HepG2 (cell line): ENCODE data around the gene KRTCAP2. TPM values are rescaled to one million over a fixed set of nuclear protein-coding genes. Genes with fewer than 3 reads are reported as not detected.

ENCODE experiments used
- AGO2 ChIP-seq: fragments of 200-400 bp; formaldehyde crosslinking; optimal IDR thresholded peaks from 2 replicates; pipeline ENCODE3; 2017; ENCODE audit warnings: mild to moderate bottlenecking, low read depth, low read length, moderate library complexity
- CAMTA2 ChIP-seq: sonication (generic); formaldehyde crosslinking; IDR thresholded peaks from 2 replicates; pipeline ENCODE4 v1.4.0; 2020; ENCODE audit warnings: mild to moderate bottlenecking, missing genetic modification reagents, borderline replicate concordance
- FOXC1 ChIP-seq: sonication (generic); formaldehyde crosslinking; IDR thresholded peaks from 2 replicates; pipeline ENCODE4 v1.8.0; 2022; ENCODE audit warnings: mild to moderate bottlenecking, missing genetic modification reagents, borderline replicate concordance
- GABPA ChIP-seq, 2 experiments: IDR thresholded peaks; 2 replicates each; pipeline ENCODE4 v1.6.1; 2011 to 2016; ENCODE audit warnings: low read depth in 2 of 2, low read length in 1 of 2, missing biosample characterization in 1 of 2, missing genetic modification characterization in 1 of 2
- NR2F2 ChIP-seq: IDR thresholded peaks from 2 replicates; pipeline ENCODE4 v1.6.1; 2012; ENCODE audit warnings: low read depth, inconsistent platforms, borderline replicate concordance
- SIX4 ChIP-seq: sonication (generic); formaldehyde crosslinking; IDR thresholded peaks from 2 replicates; pipeline ENCODE4 v1.4.0; 2020; ENCODE audit warnings: missing genetic modification reagents
- ZIK1 ChIP-seq: sonication (generic); formaldehyde crosslinking; IDR thresholded peaks from 2 replicates; pipeline ENCODE4 v1.5.0; 2020; ENCODE audit warnings: mild to moderate bottlenecking, low read depth, missing genetic modification reagents, borderline replicate concordance
- ZNF17 ChIP-seq: sonication (generic); formaldehyde crosslinking; IDR thresholded peaks from 2 replicates; pipeline ENCODE4 v1.5.0; 2020; ENCODE audit warnings: mild to moderate bottlenecking, missing genetic modification reagents
- ZNF205 ChIP-seq: IDR thresholded peaks from 2 replicates; pipeline ENCODE4 v1.6.1; 2018; ENCODE audit warnings: missing biosample characterization, missing genetic modification reagents
- ZNF296 ChIP-seq: sonication (generic); formaldehyde crosslinking; conservative IDR thresholded peaks from 2 replicates; pipeline ENCODE4 v1.5.0; 2020; ENCODE audit warnings: mild to moderate bottlenecking, missing genetic modification reagents
- ZNF451 ChIP-seq: sonication (generic); formaldehyde crosslinking; IDR thresholded peaks from 2 replicates; pipeline ENCODE4 v1.5.0; 2020; ENCODE audit warnings: mild to moderate bottlenecking, missing genetic modification reagents
- ZNF646 ChIP-seq: sonication (generic); formaldehyde crosslinking; IDR thresholded peaks from 2 replicates; pipeline ENCODE4 v1.9.0; 2021; ENCODE audit warnings: mild to moderate bottlenecking, missing genetic modification reagents
- ZNF703 ChIP-seq: sonication (generic); formaldehyde crosslinking; IDR thresholded peaks from 2 replicates; pipeline ENCODE4 v1.5.1; 2020; ENCODE audit warnings: missing genetic modification reagents, mild to moderate bottlenecking, moderate library complexity, borderline replicate concordance
- ZNF790 ChIP-seq: sonication (generic); formaldehyde crosslinking; IDR thresholded peaks from 2 replicates; pipeline ENCODE4 v1.8.0; 2022; ENCODE audit warnings: missing genetic modification reagents, mild to moderate bottlenecking, borderline replicate concordance
- polyA plus RNA-seq, 8 experiments: library from polyadenylated mRNA; depleted of rRNA in 3 of 8; stranded (reverse) in 7 of 8; unstranded in 1 of 8; fragments of >200 nt; fragmentation: Illumina TruSeq in 4 of 8; extraction: Trizol in 4 of 8; gene quantifications; 2 replicates each; pipeline versions ENCODE4 v1.2.1 to v1.2.3, GENCODE V29; 2011 to 2016; ENCODE audit warnings: low read depth in 4 of 8, missing spikeins in 1 of 8, mixed read lengths in 1 of 8; ENCODE audit not compliant: insufficient read depth in 1 of 8
- total RNA-seq, 5 experiments: library from RNA; depleted of rRNA; stranded (reverse); fragments of >200 nt; fragmentation: Illumina TruSeq; extraction: Trizol; gene quantifications; 2 replicates each; pipeline ENCODE4 v1.2.3, GENCODE V29; 2016; ENCODE audit warnings: low read depth in 1 of 5
- TF ChIP-seq, protein P1 (sequence below): fragments of 450-650 bp; IDR thresholded peaks from 2 replicates; pipeline ENCODE4 v1.6.1; 2017
- TF ChIP-seq, protein P2 (sequence below): conservative IDR thresholded peaks from 2 replicates; pipeline ENCODE4 v1.6.1; 2018; ENCODE audit warnings: missing genetic modification reagents
- TF ChIP-seq, protein P3 (sequence below): sonication (generic); formaldehyde crosslinking; IDR thresholded peaks from 2 replicates; pipeline ENCODE4 v1.4.0; 2020; ENCODE audit warnings: missing genetic modification reagents

KRTCAP2 gene
- total and polyA plus RNA-seq, 2 of the 13 experiments (the other 11 are each of a cell fraction or from before 2014, with no cell fraction given): 77.3 to 79.4 TPM

DNA sequence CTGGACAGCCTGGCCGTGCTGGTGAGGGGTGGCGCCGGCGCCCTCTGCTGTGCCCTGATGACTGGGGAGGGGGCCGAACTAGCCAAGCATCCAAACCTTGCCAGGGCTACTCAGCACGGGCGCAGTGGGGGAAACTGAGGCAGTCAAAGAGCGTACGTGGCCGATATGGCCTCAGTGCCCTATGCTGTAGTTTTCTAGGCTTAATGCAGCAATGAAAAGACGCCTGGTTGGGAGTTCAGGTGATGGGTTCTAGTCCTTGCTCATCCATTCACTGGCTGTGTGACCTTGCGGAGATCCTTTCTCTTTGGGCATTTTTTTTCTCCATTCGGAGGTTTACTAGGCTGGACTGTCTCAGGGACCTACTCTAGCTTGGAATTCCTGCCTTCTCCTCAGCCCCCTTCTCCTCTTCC, 36.2 kb upstream of the KRTCAP2 start (continued):
- TF ChIP-seq, protein P1, sequence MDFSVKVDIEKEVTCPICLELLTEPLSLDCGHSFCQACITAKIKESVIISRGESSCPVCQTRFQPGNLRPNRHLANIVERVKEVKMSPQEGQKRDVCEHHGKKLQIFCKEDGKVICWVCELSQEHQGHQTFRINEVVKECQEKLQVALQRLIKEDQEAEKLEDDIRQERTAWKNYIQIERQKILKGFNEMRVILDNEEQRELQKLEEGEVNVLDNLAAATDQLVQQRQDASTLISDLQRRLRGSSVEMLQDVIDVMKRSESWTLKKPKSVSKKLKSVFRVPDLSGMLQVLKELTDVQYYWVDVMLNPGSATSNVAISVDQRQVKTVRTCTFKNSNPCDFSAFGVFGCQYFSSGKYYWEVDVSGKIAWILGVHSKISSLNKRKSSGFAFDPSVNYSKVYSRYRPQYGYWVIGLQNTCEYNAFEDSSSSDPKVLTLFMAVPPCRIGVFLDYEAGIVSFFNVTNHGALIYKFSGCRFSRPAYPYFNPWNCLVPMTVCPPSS: no peak
- TF ChIP-seq CAMTA2 (CRISPR knock-in tag): no peak
- no peak for TF ChIP-seq ZNF17 (CRISPR knock-in tag)
- TF ChIP-seq SIX4 (CRISPR knock-in tag): no peak
- TF ChIP-seq ZNF451 (CRISPR knock-in tag): no peak
- 0 out of 2 replicates have a peak, but pooled peaks have one; percentile 6 for TF ChIP-seq ZNF790 (CRISPR knock-in tag)
- no peak for TF ChIP-seq ZNF296 (CRISPR knock-in tag)
- TF ChIP-seq ZNF205: no peak
- TF ChIP-seq, protein P2, sequence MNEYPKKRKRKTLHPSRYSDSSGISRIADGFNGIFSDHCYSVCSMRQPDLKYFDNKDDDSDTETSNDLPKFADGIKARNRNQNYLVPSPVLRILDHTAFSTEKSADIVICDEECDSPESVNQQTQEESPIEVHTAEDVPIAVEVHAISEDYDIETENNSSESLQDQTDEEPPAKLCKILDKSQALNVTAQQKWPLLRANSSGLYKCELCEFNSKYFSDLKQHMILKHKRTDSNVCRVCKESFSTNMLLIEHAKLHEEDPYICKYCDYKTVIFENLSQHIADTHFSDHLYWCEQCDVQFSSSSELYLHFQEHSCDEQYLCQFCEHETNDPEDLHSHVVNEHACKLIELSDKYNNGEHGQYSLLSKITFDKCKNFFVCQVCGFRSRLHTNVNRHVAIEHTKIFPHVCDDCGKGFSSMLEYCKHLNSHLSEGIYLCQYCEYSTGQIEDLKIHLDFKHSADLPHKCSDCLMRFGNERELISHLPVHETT (CRISPR knock-in tag): no peak
- no peak for TF ChIP-seq AGO2
- no peak for TF ChIP-seq ZIK1 (CRISPR knock-in tag)
- TF ChIP-seq FOXC1 (CRISPR knock-in tag): no peak
- TF ChIP-seq, protein P3, sequence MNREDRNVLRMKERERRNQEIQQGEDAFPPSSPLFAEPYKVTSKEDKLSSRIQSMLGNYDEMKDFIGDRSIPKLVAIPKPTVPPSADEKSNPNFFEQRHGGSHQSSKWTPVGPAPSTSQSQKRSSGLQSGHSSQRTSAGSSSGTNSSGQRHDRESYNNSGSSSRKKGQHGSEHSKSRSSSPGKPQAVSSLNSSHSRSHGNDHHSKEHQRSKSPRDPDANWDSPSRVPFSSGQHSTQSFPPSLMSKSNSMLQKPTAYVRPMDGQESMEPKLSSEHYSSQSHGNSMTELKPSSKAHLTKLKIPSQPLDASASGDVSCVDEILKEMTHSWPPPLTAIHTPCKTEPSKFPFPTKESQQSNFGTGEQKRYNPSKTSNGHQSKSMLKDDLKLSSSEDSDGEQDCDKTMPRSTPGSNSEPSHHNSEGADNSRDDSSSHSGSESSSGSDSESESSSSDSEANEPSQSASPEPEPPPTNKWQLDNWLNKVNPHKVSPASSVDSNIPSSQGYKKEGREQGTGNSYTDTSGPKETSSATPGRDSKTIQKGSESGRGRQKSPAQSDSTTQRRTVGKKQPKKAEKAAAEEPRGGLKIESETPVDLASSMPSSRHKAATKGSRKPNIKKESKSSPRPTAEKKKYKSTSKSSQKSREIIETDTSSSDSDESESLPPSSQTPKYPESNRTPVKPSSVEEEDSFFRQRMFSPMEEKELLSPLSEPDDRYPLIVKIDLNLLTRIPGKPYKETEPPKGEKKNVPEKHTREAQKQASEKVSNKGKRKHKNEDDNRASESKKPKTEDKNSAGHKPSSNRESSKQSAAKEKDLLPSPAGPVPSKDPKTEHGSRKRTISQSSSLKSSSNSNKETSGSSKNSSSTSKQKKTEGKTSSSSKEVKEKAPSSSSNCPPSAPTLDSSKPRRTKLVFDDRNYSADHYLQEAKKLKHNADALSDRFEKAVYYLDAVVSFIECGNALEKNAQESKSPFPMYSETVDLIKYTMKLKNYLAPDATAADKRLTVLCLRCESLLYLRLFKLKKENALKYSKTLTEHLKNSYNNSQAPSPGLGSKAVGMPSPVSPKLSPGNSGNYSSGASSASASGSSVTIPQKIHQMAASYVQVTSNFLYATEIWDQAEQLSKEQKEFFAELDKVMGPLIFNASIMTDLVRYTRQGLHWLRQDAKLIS: no peak
- TF ChIP-seq NR2F2: peak; percentile 15; the same call in 1 of the 2 replicates
- no peak for TF ChIP-seq GABPA (IDR thresholded peaks at IDR 0.05; ENCODE audit: low read depth, low read length)
- no peak for TF ChIP-seq GABPA (CRISPR knock-in tag; IDR thresholded peaks at IDR 0.05; ENCODE audit: low read depth)
- TF ChIP-seq ZNF703 (CRISPR knock-in tag): no peak
- TF ChIP-seq ZNF646 (CRISPR knock-in tag): 0 out of 2 replicates have a peak, but pooled peaks have one; percentile 47
